Measurements from ENCODE around the gene MRPS9.

- TF ChIP-seq CTCF (IDR thresholded peaks at IDR 0.05; ENCODE audit: low read depth, low read length) (no peak), EZH2phosphoT487 (IDR thresholded peaks at IDR 0.05; ENCODE audit: low read depth) (no peak)
These were observed 32.4 kb downstream of the MRPS9 start for GRCh38 chr2:105070010-105070865.

Measured in OCI-LY3 (cell line).